ENCODE results near the gene NR2E1. TPM values are rescaled to one million over a fixed set of nuclear protein-coding genes. Genes with fewer than 3 reads are reported as not detected.

NR2E1 gene
- total RNA-seq, 1 experiment from 2014 or later = not detected

GRCh38 chr6:108156180-108156937 is 9.5 kb upstream of the NR2E1 start:
- DNase-seq (ENCODE audit: low read depth) = no peak

- no peak for DNase-seq (ENCODE audit: low read depth)
Observed at GRCh38 chr6:108156938-108157233, 8.9 kb upstream of the NR2E1 start.

- DNase-seq (ENCODE audit: low read depth) = no peak
Observed at GRCh38 chr6:108157234-108157980, 8.4 kb upstream of the NR2E1 start.

GRCh38 chr6:108157981-108158525 is 7.8 kb upstream of the NR2E1 start:
- DNase-seq (ENCODE audit: low read depth) = no peak

GRCh38 chr6:108159981-108160380 is 5.8 kb upstream of the NR2E1 start:
- DNase-seq (ENCODE audit: low read depth) = no peak

- DNase-seq (ENCODE audit: low read depth) = no peak
Observed at GRCh38 chr6:108161724-108162282, 4.0 kb upstream of the NR2E1 start.

- DNase-seq (ENCODE audit: low read depth) = no peak
Observed at GRCh38 chr6:108163267-108163643, 2.6 kb upstream of the NR2E1 start.

GRCh38 chr6:108163644-108164542 is 1.9 kb upstream of the NR2E1 start:
- DNase-seq (ENCODE audit: low read depth) = no peak

- DNase-seq (ENCODE audit: low read depth) = no peak
Observed at GRCh38 chr6:108164543-108164814, 1.3 kb upstream of the NR2E1 start.

- no peak for DNase-seq (ENCODE audit: low read depth)
Observed at GRCh38 chr6:108164815-108165706, 761 bp upstream of the NR2E1 start.

GRCh38 chr6:108166664-108167448 is 1.0 kb downstream of the NR2E1 start:
- DNase-seq (ENCODE audit: low read depth) = no peak

- DNase-seq (ENCODE audit: low read depth) = no peak
Observed at GRCh38 chr6:108167449-108168089, 1.7 kb downstream of the NR2E1 start.

- DNase-seq (ENCODE audit: low read depth) = no peak
Observed at GRCh38 chr6:108168090-108168463, 2.3 kb downstream of the NR2E1 start.

GRCh38 chr6:108168501-108169463 is 3.0 kb downstream of the NR2E1 start:
- no peak for DNase-seq (ENCODE audit: low read depth)

GRCh38 chr6:108169464-108170331 is 3.9 kb downstream of the NR2E1 start:
- no peak for DNase-seq (ENCODE audit: low read depth)

- no peak for DNase-seq (ENCODE audit: low read depth)
Observed at GRCh38 chr6:108170332-108171290, 4.8 kb downstream of the NR2E1 start.

Data from LHCN-M2 (cell line).